Measurements from ENCODE around the gene PIGH. TPM values are rescaled to one million over a fixed set of nuclear protein-coding genes. Genes with fewer than 3 reads are reported as not detected.

PIGH gene
- total RNA-seq, 4 donors from 2014 or later, result 25.6 to 45.7 (median 28.1) TPM

GRCh38 chr14:67573228-67574010 is 26.6 kb downstream of the PIGH start:
- H3K9me3 ChIP-seq, result no peaks in the 10 kb centered on the region
- peaks cover 0 to 18% (median 0%) of the 10 kb centered on the region in 3 donors for H3K36me3 ChIP-seq
- TF ChIP-seq POLR2A (IDR thresholded peaks at IDR 0.05) (no peak), CTCF (IDR thresholded peaks at IDR 0.05) (no peak)
- no peak overlapping the region for H3K27ac ChIP-seq
- DNase-seq, result peak in 2 of 3 donors; percentile 56 to 59
- H3K27me3 ChIP-seq, result no peaks in the 10 kb centered on the region
- peaks cover 0 to 7% (median 0%) of the 10 kb centered on the region in 4 donors for H3K4me1 ChIP-seq
- H3K4me3 ChIP-seq, result no peak overlapping the region

- no peak overlapping the region for H3K27ac ChIP-seq
- peak in 1 of 3 donors; percentile 16 for DNase-seq
- H3K27me3 ChIP-seq, result no peaks in the 10 kb centered on the region
- peaks cover 0 to 7% (median 0%) of the 10 kb centered on the region in 4 donors for H3K4me1 ChIP-seq
- no peaks in the 10 kb centered on the region for H3K9me3 ChIP-seq
- H3K4me3 ChIP-seq, result no peak overlapping the region
- peaks cover 0 to 15% (median 0%) of the 10 kb centered on the region in 3 donors for H3K36me3 ChIP-seq
- TF ChIP-seq CTCF (IDR thresholded peaks at IDR 0.05), result no peak
- no peak for TF ChIP-seq POLR2A (IDR thresholded peaks at IDR 0.05)
Measured at GRCh38 chr14:67572608-67573007, 27.5 kb downstream of the PIGH start.

- peaks cover 0 to 15% (median 0%) of the 10 kb centered on the region in 3 donors for H3K36me3 ChIP-seq
- H3K4me1 ChIP-seq, result peaks cover 0 to 7% (median 0%) of the 10 kb centered on the region in 4 donors
- TF ChIP-seq POLR2A (IDR thresholded peaks at IDR 0.05) (no peak), CTCF (IDR thresholded peaks at IDR 0.05) (no peak)
- no peak for DNase-seq
- H3K27me3 ChIP-seq, result no peaks in the 10 kb centered on the region
- H3K9me3 ChIP-seq, result no peaks in the 10 kb centered on the region
- no peak overlapping the region for H3K4me3 ChIP-seq
- no peak overlapping the region for H3K27ac ChIP-seq
Measured at GRCh38 chr14:67571991-67572323, 28.1 kb downstream of the PIGH start.

GRCh38 chr14:67571275-67571990 is 28.6 kb downstream of the PIGH start:
- Histone ChIP-seq H3K36me3 (peaks cover 0 to 15% (median 0%) of the 10 kb centered on the region in 3 donors), H3K4me1 (peaks cover 0 to 7% (median 0%) of the 10 kb centered on the region in 4 donors), H3K9me3 (no peaks in the 10 kb centered on the region), H3K27ac (no peak overlapping the region), H3K27me3 (no peaks in the 10 kb centered on the region), H3K4me3 (no peak overlapping the region)
- DNase-seq, result peak; percentile 66 to 87 (median 77)
- TF ChIP-seq CTCF (IDR thresholded peaks at IDR 0.05) (peak; percentile 65 to 83 (median 80)), POLR2A (IDR thresholded peaks at IDR 0.05) (no peak)

- H3K4me1 ChIP-seq, result peaks cover 0 to 7% (median 0%) of the 10 kb centered on the region in 4 donors
- no peak overlapping the region for H3K4me3 ChIP-seq
- TF ChIP-seq POLR2A (IDR thresholded peaks at IDR 0.05), result no peak
- no peak for TF ChIP-seq CTCF (IDR thresholded peaks at IDR 0.05)
- no peaks in the 10 kb centered on the region for H3K27me3 ChIP-seq
- DNase-seq, result no peak
- peaks cover 0 to 21% (median 0%) of the 10 kb centered on the region in 3 donors for H3K36me3 ChIP-seq
- H3K27ac ChIP-seq, result no peak overlapping the region
- H3K9me3 ChIP-seq, result no peaks in the 10 kb centered on the region
Measured at GRCh38 chr14:67570453-67570852, 29.6 kb downstream of the PIGH start.
